Measurements from ENCODE around the gene CYYR1. TPM values are rescaled to one million over a fixed set of nuclear protein-coding genes. Genes with fewer than 3 reads are reported as not detected.

Gene CYYR1
- total RNA-seq = under 0.01 TPM in 1 of 2 replicates, not detected in the other

DNA sequence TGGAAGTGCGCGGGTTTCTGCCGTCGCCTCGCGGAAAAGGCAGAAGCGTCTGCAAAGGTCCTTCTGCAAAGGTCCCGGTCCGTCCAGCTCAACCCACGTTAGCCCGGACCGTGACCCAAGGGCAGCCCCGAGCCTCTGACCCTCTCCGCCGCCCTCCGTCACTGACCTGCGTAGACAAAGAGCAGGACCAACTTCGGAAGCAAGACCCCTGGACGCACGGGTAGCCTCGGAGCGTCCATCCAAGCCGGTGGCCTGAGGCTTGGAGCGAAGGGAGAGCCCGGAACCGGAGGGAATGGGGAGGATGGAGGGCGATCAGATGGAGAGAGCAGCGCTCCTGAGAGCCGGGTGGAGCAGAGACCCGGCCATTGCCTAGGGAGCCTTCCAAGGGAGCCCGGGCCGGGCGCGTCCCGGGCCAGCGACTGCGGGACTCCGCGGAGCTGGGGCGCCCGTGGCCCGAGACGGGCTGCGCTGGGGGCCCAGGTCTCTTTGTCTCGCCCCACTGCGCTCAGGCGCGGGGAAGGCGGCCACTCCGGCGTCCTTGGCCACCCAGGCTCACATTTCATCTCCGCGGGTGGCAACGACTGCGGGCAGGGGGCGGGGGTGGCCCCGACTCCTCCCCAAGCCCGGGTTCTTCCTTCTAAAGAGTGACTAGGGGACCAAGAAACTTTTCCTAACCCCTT is at the start of gene CYYR1:
Gene CYYR1 (minus strand): TSS at position 585 of the 680 bp plus-strand sequence. CDS start 346 bp downstream, at position 239.
- Histone ChIP-seq H2AFZ (ENCODE audit: low read length) (peak within 1 kb of the TSS; percentile 42), H3K27me3 (ENCODE audit: insufficient read depth, low read length) (peaks cover 11% of the 10 kb centered on the region), H3K27ac (ENCODE audit: low read depth, low read length) (no peak within 1 kb of the TSS), H4K20me1 (ENCODE audit: insufficient read depth, low read length) (no peaks in the 10 kb centered on the region), H3K9me3 (ENCODE audit: low read depth, low read length) (no peaks in the 10 kb centered on the region), H3K4me1 (ENCODE audit: insufficient read depth, low read length) (no peaks in the 10 kb centered on the region), H3K79me2 (ENCODE audit: insufficient read depth, low read length) (no peaks in the 10 kb centered on the region), H3K36me3 (ENCODE audit: insufficient read depth, low read length) (no peaks in the 10 kb centered on the region), H3K4me2 (ENCODE audit: insufficient read depth, low read length) (peak within 1 kb of the TSS; percentile 55), H3K4me3 (ENCODE audit: insufficient read depth, low read length) (peak within 1 kb of the TSS; percentile 51)
- peak; percentile 39 for DNase-seq (ENCODE audit: insufficient read length, low spot score, missing footprints)
- TF ChIP-seq CTCF (IDR thresholded peaks at IDR 0.05; ENCODE audit: extremely low read depth, low read depth, low read length) = no peak

GRCh38 chr21:26617176-26617575 is 44.1 kb upstream of the CYYR1 start:
- Histone ChIP-seq H3K4me3 (ENCODE audit: insufficient read depth, low read length) (no peak overlapping the region), H3K4me1 (ENCODE audit: insufficient read depth, low read length) (no peaks in the 10 kb centered on the region), H3K79me2 (ENCODE audit: insufficient read depth, low read length) (no peaks in the 10 kb centered on the region), H3K27ac (ENCODE audit: low read depth, low read length) (no peak overlapping the region), H3K9me3 (ENCODE audit: low read depth, low read length) (no peaks in the 10 kb centered on the region), H2AFZ (ENCODE audit: low read length) (no peak overlapping the region), H3K36me3 (ENCODE audit: insufficient read depth, low read length) (no peaks in the 10 kb centered on the region), H4K20me1 (ENCODE audit: insufficient read depth, low read length) (no peaks in the 10 kb centered on the region), H3K27me3 (ENCODE audit: insufficient read depth, low read length) (no peaks in the 10 kb centered on the region), H3K4me2 (ENCODE audit: insufficient read depth, low read length) (no peak overlapping the region)
- TF ChIP-seq CTCF (IDR thresholded peaks at IDR 0.05; ENCODE audit: extremely low read depth, low read depth, low read length) = no peak
- DNase-seq (ENCODE audit: insufficient read length, low spot score, missing footprints) = no peak

DNA sequence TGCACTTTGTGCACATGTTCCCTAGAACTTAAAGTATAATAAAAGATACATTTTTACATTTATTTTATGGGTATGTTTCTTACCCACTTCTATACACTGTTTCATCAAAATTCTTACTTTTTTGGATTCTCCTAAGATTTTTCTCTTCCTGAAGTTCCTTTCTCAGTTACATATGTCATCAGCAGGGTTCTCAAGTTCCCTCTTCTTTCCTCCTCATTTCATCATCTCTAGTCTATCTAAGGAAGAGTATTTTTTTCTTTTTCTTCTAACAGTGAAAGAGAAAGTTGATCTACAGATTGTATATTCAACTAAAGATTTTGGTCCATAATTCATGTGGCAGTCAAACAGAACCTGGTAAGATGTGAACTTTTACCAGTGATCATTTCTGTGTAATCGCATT is 41.2 kb upstream of the CYYR1 start:
- no peaks in the 10 kb centered on the region for H3K4me1 ChIP-seq (ENCODE audit: insufficient read depth, low read length)
- DNase-seq (ENCODE audit: insufficient read length, low spot score, missing footprints) = no peak
- H3K9me3 ChIP-seq (ENCODE audit: low read depth, low read length) = no peaks in the 10 kb centered on the region
- no peak for TF ChIP-seq CTCF (IDR thresholded peaks at IDR 0.05; ENCODE audit: extremely low read depth, low read depth, low read length)
- H4K20me1 ChIP-seq (ENCODE audit: insufficient read depth, low read length) = no peaks in the 10 kb centered on the region
- H3K4me3 ChIP-seq (ENCODE audit: insufficient read depth, low read length) = no peak overlapping the region
- no peaks in the 10 kb centered on the region for H3K36me3 ChIP-seq (ENCODE audit: insufficient read depth, low read length)
- H3K4me2 ChIP-seq (ENCODE audit: insufficient read depth, low read length) = no peak overlapping the region
- H2AFZ ChIP-seq (ENCODE audit: low read length) = no peak overlapping the region
- no peaks in the 10 kb centered on the region for H3K79me2 ChIP-seq (ENCODE audit: insufficient read depth, low read length)
- no peaks in the 10 kb centered on the region for H3K27me3 ChIP-seq (ENCODE audit: insufficient read depth, low read length)
- no peak overlapping the region for H3K27ac ChIP-seq (ENCODE audit: low read depth, low read length)

DNA sequence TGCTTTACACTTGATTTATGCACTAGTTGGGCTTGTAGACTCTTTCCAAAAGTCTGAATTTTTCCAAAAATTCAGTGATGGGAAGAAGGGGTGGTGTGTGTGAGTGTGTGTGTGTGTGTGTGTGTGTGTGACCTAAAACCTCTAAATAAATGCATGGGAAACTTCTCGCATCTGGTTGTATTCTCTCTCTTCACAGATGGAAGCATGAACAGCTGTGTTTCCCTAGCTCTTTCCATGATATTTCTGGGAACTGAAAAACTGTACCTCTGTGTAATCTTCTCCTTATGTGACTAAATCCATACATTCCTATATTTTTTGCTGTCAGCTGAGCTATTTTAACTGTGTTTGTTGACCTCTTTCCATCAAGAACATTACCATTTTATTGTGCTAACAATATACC is 26.2 kb upstream of the CYYR1 start:
- no peak for DNase-seq (ENCODE audit: insufficient read length, low spot score, missing footprints)
- H3K36me3 ChIP-seq (ENCODE audit: insufficient read depth, low read length) = no peaks in the 10 kb centered on the region
- H3K4me1 ChIP-seq (ENCODE audit: insufficient read depth, low read length) = no peaks in the 10 kb centered on the region
- H3K4me3 ChIP-seq (ENCODE audit: insufficient read depth, low read length) = no peak overlapping the region
- no peak overlapping the region for H3K4me2 ChIP-seq (ENCODE audit: insufficient read depth, low read length)
- no peak for TF ChIP-seq CTCF (IDR thresholded peaks at IDR 0.05; ENCODE audit: extremely low read depth, low read depth, low read length)
- no peaks in the 10 kb centered on the region for H4K20me1 ChIP-seq (ENCODE audit: insufficient read depth, low read length)
- no peaks in the 10 kb centered on the region for H3K27me3 ChIP-seq (ENCODE audit: insufficient read depth, low read length)
- H3K27ac ChIP-seq (ENCODE audit: low read depth, low read length) = no peak overlapping the region
- no peak overlapping the region for H2AFZ ChIP-seq (ENCODE audit: low read length)
- no peaks in the 10 kb centered on the region for H3K9me3 ChIP-seq (ENCODE audit: low read depth, low read length)
- H3K79me2 ChIP-seq (ENCODE audit: insufficient read depth, low read length) = no peaks in the 10 kb centered on the region
